Activated CD8-positive, alpha-beta T cell treated with anti-CD3 and anti-CD28 coated beads, Interleukin-2, amount 10 ng/mL, durations not matched to agents 7 days and 5 days (primary cell): ENCODE data around the gene STX8. TPM values are rescaled to one million over a fixed set of nuclear protein-coding genes. Genes with fewer than 3 reads are reported as not detected.
"Not testable (repeated sequence)": the region's sequence is repeated elsewhere in the genome, so short reads cannot be mapped to it uniquely, and the experiment has no call there.

Experiments
- ATAC-seq: fragments of 150-1000 bp; cut with Tn5 transposase; one replicate; pipeline ENCODE4 v1.10.0; 2021; ENCODE audit warnings: moderate library complexity
- CTCF ChIA-PET: fragments of 350-600 bp; sonication (Branson Sonifier 250); formaldehyde crosslinking; loops from one replicate; lab custom pipeline; 2021; ENCODE audit warnings: antibody characterized with exemption; lab: Charles Lee
- POLR2A ChIA-PET: fragments of 350-600 bp; sonication (Branson Sonifier 250); formaldehyde crosslinking; loops from one replicate; lab custom pipeline; 2021; ENCODE audit warnings: antibody characterized with exemption; lab: Charles Lee
- DNase-seq: peaks from one replicate; pipeline ENCODE4 v3.0.0-alpha.2; 2020
- H3K27ac Mint-ChIP-seq: one replicate; pipeline ENCODE4 v1.8.0; 2021; ENCODE audit warnings: mild to moderate bottlenecking, mixed read lengths
- H3K27me3 Mint-ChIP-seq: one replicate; pipeline ENCODE4 v1.8.0; 2021; ENCODE audit warnings: low read depth, mixed read lengths
- H3K36me3 Mint-ChIP-seq: one replicate; pipeline ENCODE4 v1.8.0; 2021; ENCODE audit warnings: low read depth, mixed read lengths
- H3K4me1 Mint-ChIP-seq: one replicate; pipeline ENCODE4 v1.8.0; 2021; ENCODE audit warnings: low read depth, mixed read lengths
- H3K4me3 Mint-ChIP-seq: one replicate; pipeline ENCODE4 v1.8.0; 2021; ENCODE audit warnings: mild to moderate bottlenecking, mixed read lengths
- H3K9me3 Mint-ChIP-seq: one replicate; pipeline ENCODE4 v1.8.0; 2022; ENCODE audit warnings: mixed read lengths; ENCODE audit not compliant: insufficient read depth
- total RNA-seq, 2 experiments: library from RNA; stranded (reverse); gene quantifications; one replicate each; pipeline ENCODE4 v1.2.3, GENCODE V29; 2021

The STX8 gene
- total RNA-seq, 2 experiments from 2014 or later: 71.0 to 78.5 TPM

DNA sequence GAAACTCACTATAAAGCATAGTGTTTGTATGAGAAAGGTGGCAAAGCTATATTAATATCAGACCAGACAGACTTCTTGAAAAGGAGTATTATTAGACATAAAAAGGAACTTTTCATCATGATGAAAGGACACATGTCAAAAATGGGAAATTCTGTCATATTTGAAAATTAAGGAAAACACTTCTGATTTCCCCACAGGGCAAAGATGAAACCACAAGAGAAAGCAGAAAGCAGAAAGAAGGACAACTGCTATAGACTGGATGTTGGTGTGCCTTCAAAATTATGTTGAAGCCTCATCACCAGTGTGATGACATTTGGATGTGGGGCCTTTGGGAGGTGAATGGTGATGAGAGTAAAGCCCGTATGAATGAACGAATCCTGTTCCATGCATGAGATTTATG is 193.0 kb downstream of the STX8 start:
- ATAC-seq: no peak
- POLR2A ChIA-PET: no interaction called here
- CTCF ChIA-PET: interaction anchor here (1.0 kb wide), 1 partner anchor 12 kb away, joined by 3 read pairs; no protein-coding TSS in a partner anchor
- Mint-ChIP-seq H3K27ac (no peak overlapping the region), H3K9me3 (no peaks in the 10 kb centered on the region), H3K27me3 (no peaks in the 10 kb centered on the region), H3K4me1 (no peaks in the 10 kb centered on the region), H3K4me3 (no peak overlapping the region), H3K36me3 (peaks cover 3% of the 10 kb centered on the region)
- DNase-seq: no peak

GRCh38 chr17:9381068-9381467 is 194.6 kb downstream of the STX8 start:
- ChIA-PET POLR2A (no interaction called here), CTCF (no interaction called here)
- Mint-ChIP-seq H3K27ac (no peak overlapping the region), H3K9me3 (no peaks in the 10 kb centered on the region), H3K27me3 (no peaks in the 10 kb centered on the region), H3K36me3 (peaks cover 6% of the 10 kb centered on the region), H3K4me1 (no peaks in the 10 kb centered on the region), H3K4me3 (no peak overlapping the region)
- DNase-seq (no peak), ATAC-seq (no peak)

GRCh38 chr17:9380361-9380760 is 195.3 kb downstream of the STX8 start:
- DNase-seq: no peak
- H3K27me3 Mint-ChIP-seq: no peaks in the 10 kb centered on the region
- no peak overlapping the region for H3K4me3 Mint-ChIP-seq
- CTCF ChIA-PET: no interaction called here
- H3K9me3 Mint-ChIP-seq: no peaks in the 10 kb centered on the region
- H3K4me1 Mint-ChIP-seq: no peaks in the 10 kb centered on the region
- POLR2A ChIA-PET: no interaction called here
- peaks cover 11% of the 10 kb centered on the region for H3K36me3 Mint-ChIP-seq
- no peak overlapping the region for H3K27ac Mint-ChIP-seq
- no peak for ATAC-seq

GRCh38 chr17:9376177-9376576 is 199.4 kb downstream of the STX8 start:
- H3K4me3 Mint-ChIP-seq, H3K27me3 Mint-ChIP-seq, CTCF ChIA-PET, POLR2A ChIA-PET, H3K4me1 Mint-ChIP-seq, H3K27ac Mint-ChIP-seq, DNase-seq, H3K9me3 Mint-ChIP-seq, ATAC-seq: not testable (repeated sequence)
- peaks cover 11% of the 10 kb centered on the region for H3K36me3 Mint-ChIP-seq

GRCh38 chr17:9371019-9371418 is 204.6 kb downstream of the STX8 start:
- ChIA-PET POLR2A (interaction anchor here (0.6 to 0.7 kb wide), 2 partner anchors 27 to 390 kb away, joined by 3 to 4 read pairs; no protein-coding TSS in a partner anchor), CTCF (no interaction called here)
- peaks cover 4% of the 10 kb centered on the region for H3K36me3 Mint-ChIP-seq
- H3K27ac Mint-ChIP-seq: no peak overlapping the region
- no peaks in the 10 kb centered on the region for H3K9me3 Mint-ChIP-seq
- H3K27me3 Mint-ChIP-seq: no peaks in the 10 kb centered on the region
- no peaks in the 10 kb centered on the region for H3K4me1 Mint-ChIP-seq
- DNase-seq (no peak), ATAC-seq (no peak)
- no peak overlapping the region for H3K4me3 Mint-ChIP-seq

- H3K4me1 Mint-ChIP-seq: no peaks in the 10 kb centered on the region
- H3K36me3 Mint-ChIP-seq: no peaks in the 10 kb centered on the region
- no peak for ATAC-seq
- no peak for DNase-seq
- no peak overlapping the region for H3K4me3 Mint-ChIP-seq
- no peaks in the 10 kb centered on the region for H3K9me3 Mint-ChIP-seq
- ChIA-PET POLR2A (no interaction called here), CTCF (no interaction called here)
- no peak overlapping the region for H3K27ac Mint-ChIP-seq
- H3K27me3 Mint-ChIP-seq: no peaks in the 10 kb centered on the region
Observed at GRCh38 chr17:9370467-9370866, 205.2 kb downstream of the STX8 start.

- ChIA-PET POLR2A (no interaction called here), CTCF (no interaction called here)
- no peaks in the 10 kb centered on the region for H3K4me1 Mint-ChIP-seq
- H3K27me3 Mint-ChIP-seq: no peaks in the 10 kb centered on the region
- ATAC-seq: no peak
- H3K27ac Mint-ChIP-seq: no peak overlapping the region
- H3K9me3 Mint-ChIP-seq: no peaks in the 10 kb centered on the region
- no peaks in the 10 kb centered on the region for H3K36me3 Mint-ChIP-seq
- DNase-seq: no peak
- H3K4me3 Mint-ChIP-seq: no peak overlapping the region
Observed at GRCh38 chr17:9368631-9369030, 207.0 kb downstream of the STX8 start.

- no peaks in the 10 kb centered on the region for H3K4me1 Mint-ChIP-seq
- no peaks in the 10 kb centered on the region for H3K27me3 Mint-ChIP-seq
- H3K27ac Mint-ChIP-seq: no peak overlapping the region
- no peaks in the 10 kb centered on the region for H3K36me3 Mint-ChIP-seq
- no peak overlapping the region for H3K4me3 Mint-ChIP-seq
- DNase-seq (no peak), ATAC-seq (no peak)
- ChIA-PET CTCF (no interaction called here), POLR2A (no interaction called here)
- H3K9me3 Mint-ChIP-seq: no peaks in the 10 kb centered on the region
Observed at GRCh38 chr17:9367156-9367555, 208.5 kb downstream of the STX8 start.

GRCh38 chr17:9364837-9365430 is 210.7 kb downstream of the STX8 start:
- Mint-ChIP-seq H3K36me3 (no peaks in the 10 kb centered on the region), H3K27me3 (no peaks in the 10 kb centered on the region), H3K4me1 (no peaks in the 10 kb centered on the region), H3K9me3 (no peaks in the 10 kb centered on the region), H3K27ac (no peak overlapping the region), H3K4me3 (no peak overlapping the region)
- DNase-seq: no peak
- no peak for ATAC-seq
- CTCF ChIA-PET: no interaction called here
- POLR2A ChIA-PET: no interaction called here

DNA sequence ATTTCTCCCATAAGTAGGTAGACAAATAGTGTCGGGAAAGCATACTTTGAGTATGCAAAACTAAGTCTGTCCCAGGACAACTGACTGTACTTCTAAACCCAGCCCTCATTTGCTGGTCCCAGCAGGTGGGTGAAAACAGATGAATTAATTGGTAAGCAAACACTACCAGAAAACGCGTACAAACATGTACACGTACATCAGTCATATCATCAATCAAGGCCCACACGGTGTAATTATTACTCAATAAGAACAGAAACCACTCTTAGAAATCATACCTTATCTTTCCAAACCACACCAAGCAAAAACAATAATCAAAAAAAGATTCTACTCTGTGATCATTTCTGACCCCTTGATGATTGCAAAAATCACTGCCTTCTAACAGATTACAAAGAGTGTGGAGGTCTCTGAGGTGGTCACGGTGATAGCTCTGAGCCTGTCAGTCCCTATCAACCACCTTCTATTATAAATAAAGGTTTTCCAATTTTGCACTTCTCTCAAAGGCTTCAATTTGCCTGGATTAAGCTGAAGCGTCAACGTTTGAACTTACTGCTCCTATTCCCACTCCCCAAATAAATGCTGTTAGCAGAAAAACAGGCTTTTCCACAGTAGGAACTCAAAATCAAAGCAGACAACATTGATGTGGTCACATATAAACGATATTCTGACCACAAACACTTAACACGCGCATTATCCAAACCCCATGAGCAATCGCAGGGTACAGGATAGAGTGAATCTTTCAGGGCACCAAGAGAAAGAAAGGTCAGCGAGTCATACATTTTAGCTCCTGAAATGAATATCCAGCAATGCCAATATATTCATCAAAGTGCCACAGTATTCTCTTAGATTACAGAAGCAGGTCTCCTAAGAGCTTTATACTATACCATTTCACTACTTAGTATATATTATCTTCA is 211.9 kb downstream of the STX8 start:
- DNase-seq (no peak), ATAC-seq (no peak)
- Mint-ChIP-seq H3K27me3 (no peaks in the 10 kb centered on the region), H3K4me1 (no peaks in the 10 kb centered on the region), H3K9me3 (no peaks in the 10 kb centered on the region), H3K27ac (no peak overlapping the region), H3K36me3 (no peaks in the 10 kb centered on the region), H3K4me3 (no peak overlapping the region)
- ChIA-PET POLR2A (no interaction called here), CTCF (no interaction called here)

GRCh38 chr17:9361188-9361955 is 214.2 kb downstream of the STX8 start:
- no peaks in the 10 kb centered on the region for H3K9me3 Mint-ChIP-seq
- ChIA-PET CTCF (no interaction called here), POLR2A (no interaction called here)
- ATAC-seq: no peak
- H3K4me3 Mint-ChIP-seq: no peak overlapping the region
- H3K4me1 Mint-ChIP-seq: no peaks in the 10 kb centered on the region
- no peaks in the 10 kb centered on the region for H3K36me3 Mint-ChIP-seq
- H3K27ac Mint-ChIP-seq: no peak overlapping the region
- DNase-seq: no peak
- no peaks in the 10 kb centered on the region for H3K27me3 Mint-ChIP-seq

- H3K4me1 Mint-ChIP-seq: no peaks in the 10 kb centered on the region
- H3K27ac Mint-ChIP-seq: no peak overlapping the region
Observed at GRCh38 chr17:9360677-9361081, 214.9 kb downstream of the STX8 start.

More at GRCh38 chr17:9360677-9361081, 214.9 kb downstream of the STX8 start:
- DNase-seq (no peak), ATAC-seq (no peak)
- H3K27me3 Mint-ChIP-seq: no peaks in the 10 kb centered on the region
- ChIA-PET CTCF (no interaction called here), POLR2A (no interaction called here)
- H3K9me3 Mint-ChIP-seq: no peaks in the 10 kb centered on the region
- no peaks in the 10 kb centered on the region for H3K36me3 Mint-ChIP-seq
- no peak overlapping the region for H3K4me3 Mint-ChIP-seq
